ENCODE measurements around the gene DIS3L2.

DNA sequence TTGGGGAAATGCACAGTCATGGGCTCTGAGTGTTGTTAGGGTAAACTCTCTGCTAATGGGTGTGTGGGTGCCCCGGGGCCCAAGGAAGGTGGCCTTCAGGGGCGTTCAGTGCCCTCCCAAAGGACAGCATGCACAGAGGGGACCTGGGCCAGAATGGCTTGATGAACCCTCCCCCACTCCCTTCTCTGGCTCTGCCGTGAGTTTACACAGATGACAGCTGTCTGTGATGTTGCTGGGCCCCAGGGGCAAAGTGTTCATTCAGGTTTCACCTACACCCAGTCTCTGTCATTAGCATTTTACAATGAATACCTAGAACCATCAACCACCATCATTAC lies 38.5 kb upstream of the DIS3L2 start:
- TF ChIP-seq, protein P1, sequence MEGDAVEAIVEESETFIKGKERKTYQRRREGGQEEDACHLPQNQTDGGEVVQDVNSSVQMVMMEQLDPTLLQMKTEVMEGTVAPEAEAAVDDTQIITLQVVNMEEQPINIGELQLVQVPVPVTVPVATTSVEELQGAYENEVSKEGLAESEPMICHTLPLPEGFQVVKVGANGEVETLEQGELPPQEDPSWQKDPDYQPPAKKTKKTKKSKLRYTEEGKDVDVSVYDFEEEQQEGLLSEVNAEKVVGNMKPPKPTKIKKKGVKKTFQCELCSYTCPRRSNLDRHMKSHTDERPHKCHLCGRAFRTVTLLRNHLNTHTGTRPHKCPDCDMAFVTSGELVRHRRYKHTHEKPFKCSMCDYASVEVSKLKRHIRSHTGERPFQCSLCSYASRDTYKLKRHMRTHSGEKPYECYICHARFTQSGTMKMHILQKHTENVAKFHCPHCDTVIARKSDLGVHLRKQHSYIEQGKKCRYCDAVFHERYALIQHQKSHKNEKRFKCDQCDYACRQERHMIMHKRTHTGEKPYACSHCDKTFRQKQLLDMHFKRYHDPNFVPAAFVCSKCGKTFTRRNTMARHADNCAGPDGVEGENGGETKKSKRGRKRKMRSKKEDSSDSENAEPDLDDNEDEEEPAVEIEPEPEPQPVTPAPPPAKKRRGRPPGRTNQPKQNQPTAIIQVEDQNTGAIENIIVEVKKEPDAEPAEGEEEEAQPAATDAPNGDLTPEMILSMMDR (IDR thresholded peaks at IDR 0.05), result no peak
- no peak for TF ChIP-seq ZFX (IDR thresholded peaks at IDR 0.05; ENCODE audit: borderline replicate concordance)
